Stimulated activated CD4-positive, alpha-beta T cell treated with anti-CD3 and anti-CD28 coated beads, Interleukin-15, amount 100 ng/mL, for 24 hours (primary cell): ENCODE measurements around the gene CNOT6.
"Not testable (repeated sequence)": the region's sequence is repeated elsewhere in the genome, so short reads cannot be mapped to it uniquely, and the experiment has no call there.

Source experiments
- DNase-seq: peaks from one replicate; pipeline ENCODE4 v3.0.0-alpha.2; 2020

The CNOT6 gene

GRCh38 chr5:180471866-180472265 lies 22.3 kb upstream of the CNOT6 start:
- DNase-seq, result no peak

GRCh38 chr5:180472269-180472668 lies 21.9 kb upstream of the CNOT6 start:
- no peak for DNase-seq

GRCh38 chr5:180473386-180473785 lies 20.8 kb upstream of the CNOT6 start:
- not testable (repeated sequence) for DNase-seq

DNA sequence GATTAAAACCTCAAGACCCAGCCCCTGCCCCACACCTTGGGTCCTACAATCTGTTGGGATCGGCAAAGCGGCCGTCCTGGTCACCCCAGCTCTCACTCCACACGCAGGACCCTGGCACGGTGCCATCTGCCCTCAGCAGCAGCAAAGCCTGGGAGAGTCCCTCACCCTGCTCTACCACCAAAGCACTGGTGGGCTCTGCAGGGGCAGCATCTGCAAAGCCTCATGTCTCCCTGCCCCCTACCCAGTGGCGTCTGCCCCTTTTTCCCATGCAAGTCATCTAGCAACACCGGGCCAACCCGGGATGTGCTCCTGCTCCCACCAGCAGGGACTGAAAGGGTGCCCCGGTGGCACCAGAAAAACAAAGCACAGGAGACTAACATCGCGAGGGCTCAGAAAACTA lies 19.6 kb upstream of the CNOT6 start:
- no peak for DNase-seq

- DNase-seq, result not testable (repeated sequence)
Measured at GRCh38 chr5:180475969-180476524, 18.1 kb upstream of the CNOT6 start.

DNA sequence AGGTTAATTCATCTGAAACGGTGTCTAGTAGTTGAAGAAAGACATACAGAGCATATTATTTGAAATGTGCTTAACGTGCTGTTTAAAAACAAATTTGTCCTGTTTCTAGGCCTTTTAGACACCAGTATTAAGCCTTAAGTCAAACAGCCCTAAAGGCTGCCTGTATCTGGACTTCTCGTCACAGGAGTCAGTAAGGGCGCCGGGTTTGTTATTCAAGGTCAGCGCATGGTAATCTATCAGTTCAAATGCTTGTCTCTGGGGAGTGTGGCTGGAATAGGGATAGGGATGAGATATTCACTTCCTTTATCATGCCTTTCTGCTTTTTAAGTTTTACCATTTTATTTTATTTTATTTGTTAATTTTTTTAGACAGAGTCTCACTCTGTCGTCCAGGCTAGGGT lies 9.4 kb upstream of the CNOT6 start:
- no peak for DNase-seq

DNA sequence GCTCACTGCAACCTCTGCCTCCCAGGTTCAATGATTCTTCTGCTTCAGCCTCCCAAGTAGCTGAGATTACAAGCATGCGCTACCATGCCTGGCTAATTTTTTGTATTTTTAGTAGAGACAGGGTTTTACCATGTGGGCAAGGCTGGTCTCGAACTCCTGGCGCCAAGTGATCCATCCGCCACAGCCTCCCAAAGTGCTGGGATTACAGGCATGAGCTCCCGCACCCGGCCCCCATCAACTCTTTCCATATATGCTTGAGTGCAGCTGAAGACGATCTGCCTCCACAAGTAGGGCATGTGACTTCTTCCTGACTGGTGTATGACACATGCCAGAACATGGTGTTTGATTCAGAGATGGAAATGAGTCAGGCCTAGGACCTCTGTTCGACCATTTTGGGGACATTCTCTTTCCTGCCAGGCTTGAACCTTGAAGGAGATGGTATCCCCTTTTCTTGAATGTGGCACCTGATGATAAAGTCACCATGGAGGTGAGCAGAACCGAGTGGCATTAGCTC lies 7.5 kb upstream of the CNOT6 start:
- DNase-seq, result no peak

- no peak for DNase-seq
Measured at GRCh38 chr5:180487556-180487955, 6.6 kb upstream of the CNOT6 start.

- DNase-seq, result no peak
Measured at GRCh38 chr5:180491496-180491895, 2.7 kb upstream of the CNOT6 start.

- DNase-seq, result no peak
Measured at GRCh38 chr5:180492226-180492903, 1.8 kb upstream of the CNOT6 start.

DNA sequence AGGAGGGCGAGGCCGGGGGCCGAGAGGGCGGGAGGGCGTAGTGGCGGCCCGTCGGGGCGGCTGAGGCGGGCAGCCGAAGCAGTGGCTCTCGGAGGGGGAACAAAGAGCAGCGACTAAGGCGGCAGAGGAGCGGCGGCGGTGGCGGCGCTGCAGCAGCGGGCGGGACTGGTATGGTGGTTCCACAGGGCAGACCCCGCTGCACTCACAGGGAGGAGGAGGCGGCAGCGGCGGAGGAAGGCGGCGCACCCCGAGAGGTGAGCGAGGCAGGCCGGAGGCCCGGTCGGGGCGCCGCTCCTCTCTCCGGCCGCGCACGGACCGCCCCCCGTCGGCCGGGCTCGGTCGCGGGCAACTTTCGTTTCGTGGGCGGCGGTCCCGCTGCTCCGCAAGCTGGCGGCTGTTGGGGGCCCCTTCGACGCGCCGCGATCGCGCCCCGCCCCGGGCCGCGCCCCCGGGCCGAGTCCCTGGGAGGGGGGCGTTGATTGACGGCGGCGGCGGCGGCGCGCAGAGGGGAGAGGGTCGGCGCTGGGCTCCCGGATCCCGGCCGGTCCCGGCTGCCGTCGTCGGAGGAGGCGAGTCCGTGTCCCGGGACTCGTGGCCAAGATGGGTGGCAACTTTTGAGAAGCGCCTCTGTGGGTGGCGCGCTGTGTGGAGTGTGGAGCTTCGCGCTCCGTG lies 467 bp downstream of the CNOT6 start:
- DNase-seq, result peak; percentile 51

DNA sequence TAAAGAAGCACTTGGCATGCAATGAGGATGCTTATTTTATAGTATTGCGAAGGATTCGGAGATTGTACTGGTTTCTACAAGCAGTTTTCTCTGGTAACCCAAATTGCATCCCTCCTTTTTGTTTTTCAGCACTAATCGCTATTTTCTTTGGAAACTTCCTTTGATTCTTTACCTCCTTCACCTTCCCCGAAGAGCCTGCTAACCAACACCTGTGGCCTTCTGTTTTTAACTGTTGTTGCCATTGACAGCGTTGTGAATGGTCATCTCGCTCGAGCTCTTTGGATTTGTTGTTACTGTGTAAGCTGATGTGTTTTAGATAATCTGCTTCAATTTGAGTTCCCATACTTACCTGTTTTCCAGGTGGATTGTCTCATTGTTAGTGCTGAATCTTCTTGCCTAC lies 1.1 kb downstream of the CNOT6 start:
- no peak for DNase-seq

GRCh38 chr5:180495991-180496741 lies 2.0 kb downstream of the CNOT6 start:
- DNase-seq, result no peak

GRCh38 chr5:180496806-180497205 lies 2.6 kb downstream of the CNOT6 start:
- not testable (repeated sequence) for DNase-seq

DNA sequence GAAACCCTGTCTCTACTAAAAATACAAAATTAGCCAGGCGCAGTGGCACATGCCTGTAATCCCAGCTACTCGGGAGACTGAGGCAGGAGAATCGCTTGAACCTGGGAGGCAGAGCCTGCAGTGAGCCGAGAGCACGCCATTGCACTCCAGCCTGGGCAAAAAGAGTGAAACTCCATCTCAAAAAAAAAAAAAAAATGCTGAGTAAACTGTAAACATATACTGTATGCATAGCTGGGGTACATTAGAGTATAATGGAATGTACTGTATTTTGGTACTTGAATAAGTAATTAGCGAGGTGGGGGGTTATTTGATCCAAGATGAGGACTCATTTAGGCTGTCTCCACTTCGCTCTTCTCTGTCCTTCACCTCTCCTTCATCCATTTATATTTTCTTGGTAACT lies 3.7 kb downstream of the CNOT6 start:
- DNase-seq, result not testable (repeated sequence)

- no peak for DNase-seq
Measured at GRCh38 chr5:180498378-180498777, 4.2 kb downstream of the CNOT6 start.

DNA sequence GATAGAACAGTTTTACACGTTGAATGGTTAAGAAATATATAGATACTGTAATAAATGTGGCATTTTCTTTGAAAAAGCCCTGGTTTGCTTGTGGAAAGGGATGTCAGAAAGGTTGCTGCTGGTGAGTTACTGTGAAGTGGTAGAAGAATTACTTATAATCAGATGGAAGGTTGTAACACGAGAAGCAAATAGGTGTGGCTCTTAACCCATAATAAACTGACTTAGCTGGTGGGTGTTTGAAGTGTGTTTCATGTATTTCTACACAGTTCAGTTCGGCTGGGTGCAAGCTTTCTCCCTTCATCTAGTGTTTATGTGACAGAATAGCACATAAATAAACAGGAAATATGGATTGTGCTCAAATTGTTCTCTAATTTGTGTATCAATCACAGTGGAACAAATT lies 5.5 kb downstream of the CNOT6 start:
- no peak for DNase-seq

DNA sequence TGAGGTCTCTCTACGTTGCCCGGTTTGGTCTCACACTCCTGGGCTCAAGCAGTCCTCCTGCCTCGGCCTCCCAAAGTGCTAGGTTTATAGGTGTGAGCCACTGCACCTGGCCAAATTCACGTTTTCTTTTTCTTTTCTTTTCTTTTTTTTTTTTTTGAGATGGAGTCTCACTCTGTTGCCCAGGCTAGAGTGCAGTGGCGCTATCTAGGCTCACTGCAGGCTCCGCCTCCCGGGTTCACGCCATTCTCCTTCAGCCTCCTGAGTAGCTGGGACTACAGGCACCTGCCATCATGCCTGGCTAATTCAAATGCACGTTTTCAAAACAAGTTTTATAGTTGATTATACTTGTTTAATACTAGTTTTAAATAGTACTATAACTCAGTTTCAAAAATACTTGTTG lies 6.1 kb downstream of the CNOT6 start:
- DNase-seq, result not testable (repeated sequence)

GRCh38 chr5:180507661-180508060 lies 13.5 kb downstream of the CNOT6 start:
- DNase-seq, result no peak

GRCh38 chr5:180515294-180515693 lies 21.1 kb downstream of the CNOT6 start:
- no peak for DNase-seq

DNA sequence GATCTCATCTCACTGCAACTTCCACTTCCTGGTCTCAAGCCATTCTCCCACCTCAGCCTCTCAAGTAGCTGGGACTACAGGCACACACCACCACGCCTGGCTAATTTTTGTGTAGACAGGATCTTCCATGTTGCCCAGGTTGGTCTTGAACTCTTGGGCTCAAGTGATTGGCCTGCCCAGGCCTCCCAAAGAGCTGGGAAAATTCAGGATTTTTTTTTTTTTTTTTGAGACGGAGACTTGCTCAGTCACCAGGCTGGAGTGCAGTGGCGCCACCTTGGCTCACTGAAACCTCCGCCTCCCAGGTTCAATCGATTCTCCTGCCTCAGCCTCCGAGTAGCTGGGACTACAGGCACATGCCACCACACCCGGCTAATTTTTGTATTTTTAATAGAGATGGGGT lies 21.8 kb downstream of the CNOT6 start:
- not testable (repeated sequence) for DNase-seq

DNA sequence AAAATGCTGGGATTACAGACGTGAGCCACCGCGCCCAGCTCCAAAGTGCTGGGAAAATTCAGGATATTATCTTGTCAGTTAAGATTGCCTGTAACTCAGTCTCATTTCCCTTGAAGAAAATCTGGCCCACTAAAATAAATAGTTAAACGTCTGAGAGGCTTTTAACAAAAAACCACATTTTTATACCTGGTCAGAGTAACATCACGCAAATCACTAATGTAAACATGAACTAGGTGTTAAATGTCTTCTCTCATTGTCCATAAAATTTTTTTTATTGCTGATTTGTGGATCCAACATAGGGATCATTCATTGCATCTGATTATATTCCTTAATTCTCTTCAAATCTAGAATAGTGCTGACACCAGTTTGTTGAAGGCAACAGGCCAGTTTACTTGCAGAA lies 22.3 kb downstream of the CNOT6 start:
- no peak for DNase-seq

GRCh38 chr5:180519098-180519497 lies 24.9 kb downstream of the CNOT6 start:
- no peak for DNase-seq

- no peak for DNase-seq
Measured at GRCh38 chr5:180521101-180521500, 26.9 kb downstream of the CNOT6 start.
